ENCODE measurements around the gene SLITRK3.

Gene SLITRK3

GRCh38 chr3:165196577-165197480, 645 bp upstream of the SLITRK3 start:
- TF ChIP-seq CTCF (IDR thresholded peaks at IDR 0.05; ENCODE audit: extremely low read depth, missing control alignments), result no peak
- DNase-seq (ENCODE audit: low spot score), result no peak

- no peak for DNase-seq (ENCODE audit: low spot score)
- no peak for TF ChIP-seq CTCF (IDR thresholded peaks at IDR 0.05; ENCODE audit: extremely low read depth, missing control alignments)
These were observed 944 bp downstream of the SLITRK3 start for GRCh38 chr3:165195241-165195639.

GRCh38 chr3:165194511-165195240, 1.5 kb downstream of the SLITRK3 start:
- no peak for DNase-seq (ENCODE audit: low spot score)
- no peak for TF ChIP-seq CTCF (IDR thresholded peaks at IDR 0.05; ENCODE audit: extremely low read depth, missing control alignments)

- DNase-seq (ENCODE audit: low spot score), result no peak
- TF ChIP-seq CTCF (IDR thresholded peaks at IDR 0.05; ENCODE audit: extremely low read depth, missing control alignments), result no peak
These were observed 2.6 kb downstream of the SLITRK3 start for GRCh38 chr3:165193366-165194254.

- DNase-seq (ENCODE audit: low spot score), result no peak
- no peak for TF ChIP-seq CTCF (IDR thresholded peaks at IDR 0.05; ENCODE audit: extremely low read depth, missing control alignments)
These were observed 3.5 kb downstream of the SLITRK3 start for GRCh38 chr3:165192610-165193192.

- no peak for DNase-seq (ENCODE audit: low spot score)
- TF ChIP-seq CTCF (IDR thresholded peaks at IDR 0.05; ENCODE audit: extremely low read depth, missing control alignments), result no peak
These were observed 4.7 kb downstream of the SLITRK3 start for GRCh38 chr3:165191491-165191890.
